Stimulated activated naive CD8-positive, alpha-beta T cell treated with anti-CD3 and anti-CD28 coated beads, Interleukin-15, Interleukin-2, amounts not matched to agents 100 U/mL and 50 U/mL, for 24 hours (primary cell): Measurements from ENCODE around the gene HYAL2.
"Not testable (repeated sequence)": the region's sequence is repeated elsewhere in the genome, so short reads cannot be mapped to it uniquely, and the experiment has no call there.

ENCODE experiments used
- ATAC-seq: fragments of 150-1000 bp; cut with Tn5 transposase; one replicate; pipeline ENCODE4 v1.10.0; 2021
- DNase-seq: peaks from one replicate; pipeline ENCODE4 v3.0.0; 2021

Gene HYAL2

DNA sequence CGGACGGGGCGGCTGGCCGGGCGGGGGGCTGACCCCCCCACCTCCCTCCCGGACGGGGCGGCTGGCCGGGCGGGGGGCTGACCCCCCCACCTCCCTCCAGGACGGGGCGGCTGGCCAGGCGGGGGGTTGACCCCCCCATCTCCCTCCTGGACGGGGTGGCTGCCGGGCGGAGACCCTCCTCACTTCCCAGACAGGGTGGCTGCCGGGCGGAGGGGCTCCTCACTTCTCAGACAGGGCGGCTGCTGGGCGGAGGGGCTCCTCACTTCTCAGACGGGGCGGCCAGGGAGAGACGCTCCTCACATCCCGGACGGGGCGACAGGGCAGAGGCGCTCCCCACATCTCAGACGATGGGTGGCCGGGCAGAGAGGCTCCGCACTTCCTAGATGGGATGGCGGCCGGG is 10.5 kb downstream of the HYAL2 start:
- DNase-seq, ATAC-seq: not testable (repeated sequence)

- DNase-seq, result no peak
These were observed 17.9 kb downstream of the HYAL2 start for GRCh38 chr3:50304601-50305000.

GRCh38 chr3:50303013-50303815 is 19.3 kb downstream of the HYAL2 start, which contains the start of gene HYAL1:
TSS of gene HYAL1 (minus strand) at chr3:50303574. CDS start at chr3:50302956, 618 bp downstream.
- no peak for DNase-seq
- no peak for ATAC-seq

More at GRCh38 chr3:50304601-50305000, 17.9 kb downstream of the HYAL2 start:
- peak; percentile 47 for ATAC-seq

DNA sequence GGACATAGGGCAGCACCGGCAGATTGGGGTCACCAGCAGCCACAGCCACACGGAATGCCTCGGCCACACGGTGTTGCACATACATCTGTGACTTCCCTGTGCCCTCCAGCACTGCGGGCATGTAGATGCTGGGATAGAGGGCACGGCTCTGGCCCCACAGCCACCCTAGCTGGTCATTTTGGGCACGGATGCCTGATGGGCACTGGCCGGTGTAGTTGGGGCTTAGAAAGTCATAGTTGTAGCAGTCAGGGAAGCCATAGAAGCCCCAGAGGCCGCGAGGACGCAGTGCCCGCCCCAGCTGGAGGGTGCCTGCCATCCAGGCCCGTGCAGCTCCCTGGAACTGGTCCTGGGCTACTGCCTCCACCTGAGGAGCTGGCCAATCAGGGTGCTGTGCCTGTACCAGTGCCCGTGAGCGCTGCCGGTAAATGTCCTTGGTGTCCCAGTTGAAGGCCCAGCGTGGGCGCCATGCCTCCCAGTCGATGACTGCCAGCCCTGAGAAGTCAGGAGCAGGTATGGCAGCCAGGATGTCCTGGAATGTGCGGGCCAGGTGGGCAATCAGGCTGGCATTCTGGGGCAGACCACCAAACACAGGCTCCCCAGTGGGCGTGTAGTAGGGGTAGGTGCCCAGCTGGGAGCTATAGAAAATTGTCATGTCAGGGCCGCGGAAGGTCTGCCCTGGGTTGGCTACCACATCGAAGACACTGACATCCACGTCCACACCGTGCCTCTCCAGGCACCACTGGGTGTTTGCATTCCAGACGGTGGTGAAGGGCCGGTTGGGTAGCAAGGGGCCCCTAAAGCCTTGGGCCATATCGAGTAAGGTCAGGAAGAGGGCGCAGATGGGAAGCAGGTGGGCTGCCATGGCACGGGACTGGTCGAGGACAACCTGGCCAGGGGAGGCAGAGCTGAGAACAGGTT is 20.2 kb downstream of the HYAL2 start:
- DNase-seq, result no peak

DNA sequence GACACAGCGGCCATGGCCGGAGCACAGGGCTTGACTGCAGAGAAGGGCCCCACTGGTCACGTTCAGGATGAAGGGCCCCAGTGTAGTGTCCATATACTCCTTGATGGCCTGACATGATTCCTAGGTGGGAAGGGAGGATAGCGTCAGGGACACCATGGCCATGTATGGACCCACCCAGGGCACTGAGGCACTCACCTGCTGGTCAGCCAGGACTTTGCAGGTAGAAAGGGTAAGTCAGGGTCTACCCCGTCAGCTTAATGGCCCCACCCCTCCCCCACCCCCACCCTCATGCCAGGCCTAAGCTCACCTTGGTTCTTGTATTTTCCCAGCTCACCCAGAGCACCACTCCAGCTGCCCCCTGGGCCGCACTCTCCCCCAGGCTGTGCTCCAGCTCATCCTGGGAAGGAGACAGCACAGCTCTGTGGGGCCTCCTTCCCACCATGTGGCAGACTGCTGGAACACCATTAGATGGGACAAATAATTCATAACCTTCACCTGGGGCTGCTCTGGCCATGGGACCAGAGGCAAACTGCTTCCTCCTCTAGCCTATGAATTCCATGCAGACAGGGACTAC is 21.8 kb downstream of the HYAL2 start:
- ATAC-seq (no peak), DNase-seq (no peak)

More for the DNA sequence above, 20.2 kb downstream of the HYAL2 start:
- ATAC-seq, result no peak

GRCh38 chr3:50299929-50300680 is 22.4 kb downstream of the HYAL2 start:
- no peak for DNase-seq
- ATAC-seq, result no peak

DNA sequence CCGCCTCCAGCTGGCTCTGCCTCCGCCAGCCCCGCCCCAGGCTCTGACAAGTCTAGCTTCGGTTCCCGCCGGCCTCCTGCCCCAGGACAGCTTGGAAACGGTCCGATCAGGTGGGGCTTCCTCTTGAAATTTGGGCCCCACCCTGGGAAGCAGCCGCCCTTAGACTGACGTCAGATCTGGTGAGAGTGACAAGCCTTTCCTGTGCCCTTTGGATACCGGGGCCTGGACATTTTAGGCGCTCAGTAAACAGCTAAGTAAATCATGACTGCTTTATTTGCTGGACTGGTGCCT is 23.0 kb downstream of the HYAL2 start:
- ATAC-seq, result no peak
- no peak for DNase-seq

GRCh38 chr3:50298836-50299637 is 23.5 kb downstream of the HYAL2 start, which contains the start of the genes HYAL3 and NAA80:
TSS of gene HYAL3 (minus strand) at chr3:50299405. CDS start at chr3:50295602, 3,803 bp downstream.
TSS of gene NAA80 (minus strand) at chr3:50299405. CDS start at chr3:50297463, 1,942 bp downstream.
- DNase-seq (peak; percentile 99), ATAC-seq (peak; percentile 87)

DNA sequence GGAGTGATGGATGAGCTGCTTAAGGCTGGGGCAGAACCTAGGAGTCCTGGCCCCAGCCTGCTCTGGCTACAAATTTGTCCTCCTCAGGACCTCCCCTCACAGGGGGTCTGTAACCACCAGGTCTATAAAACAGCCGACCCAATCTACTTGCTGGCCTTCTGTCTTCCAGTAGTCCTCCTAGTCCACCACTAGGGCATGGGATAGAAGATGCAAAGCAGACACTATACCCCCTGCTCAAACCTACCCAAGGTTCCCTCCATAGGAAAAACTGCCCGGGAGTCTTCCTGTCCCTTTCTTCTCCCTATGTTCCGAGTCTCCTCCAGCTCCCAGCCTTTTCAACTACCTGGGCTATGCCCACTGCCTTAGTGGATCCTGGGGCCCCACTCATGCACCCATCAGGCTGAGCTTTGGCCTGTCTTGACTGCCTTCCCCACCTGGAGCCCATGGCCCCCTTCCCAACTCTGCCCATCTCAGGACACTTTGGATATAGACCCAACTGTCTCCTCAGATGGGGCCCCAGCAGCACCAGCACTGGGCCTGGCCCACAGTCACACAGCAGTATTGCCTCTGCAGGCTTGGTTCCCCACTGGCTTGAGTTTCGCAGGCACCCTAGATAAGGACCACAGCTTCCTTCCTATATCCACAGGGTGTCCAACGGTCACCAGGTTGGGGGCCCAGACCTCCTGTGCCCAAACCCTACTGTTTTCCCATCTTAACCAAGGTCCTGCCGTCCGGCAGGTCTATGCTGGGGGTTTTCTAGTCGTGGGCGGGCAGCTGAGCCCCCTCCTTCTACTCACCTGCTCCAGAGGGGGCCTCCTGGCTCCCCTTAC is 24.4 kb downstream of the HYAL2 start:
- ATAC-seq, result no peak
- no peak for DNase-seq

DNA sequence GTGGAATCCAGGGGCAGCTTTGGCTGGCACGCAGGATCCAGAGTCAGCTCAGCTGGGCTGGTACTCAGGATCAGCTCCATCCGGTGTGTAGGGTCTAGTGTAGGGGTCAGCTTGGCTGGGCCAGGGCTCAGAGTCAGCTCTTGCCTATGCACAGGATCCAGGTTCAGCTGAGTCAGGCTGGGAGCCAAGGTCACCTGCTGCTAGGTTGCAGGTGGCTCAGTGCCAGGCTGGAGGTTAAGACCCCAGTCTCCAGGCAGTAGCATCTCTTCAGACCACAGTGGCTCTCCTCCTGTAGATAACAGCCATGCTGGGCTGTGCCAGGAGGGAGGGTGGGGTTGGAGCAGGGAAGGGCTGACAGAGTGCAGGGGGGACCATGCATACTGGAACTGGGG is 25.2 kb downstream of the HYAL2 start:
- no peak for DNase-seq
- ATAC-seq, result no peak

- ATAC-seq (no peak), DNase-seq (no peak)
These were observed 25.7 kb downstream of the HYAL2 start for GRCh38 chr3:50296721-50297383.

GRCh38 chr3:50295553-50296431 is 26.8 kb downstream of the HYAL2 start:
- ATAC-seq, result no peak
- no peak for DNase-seq

DNA sequence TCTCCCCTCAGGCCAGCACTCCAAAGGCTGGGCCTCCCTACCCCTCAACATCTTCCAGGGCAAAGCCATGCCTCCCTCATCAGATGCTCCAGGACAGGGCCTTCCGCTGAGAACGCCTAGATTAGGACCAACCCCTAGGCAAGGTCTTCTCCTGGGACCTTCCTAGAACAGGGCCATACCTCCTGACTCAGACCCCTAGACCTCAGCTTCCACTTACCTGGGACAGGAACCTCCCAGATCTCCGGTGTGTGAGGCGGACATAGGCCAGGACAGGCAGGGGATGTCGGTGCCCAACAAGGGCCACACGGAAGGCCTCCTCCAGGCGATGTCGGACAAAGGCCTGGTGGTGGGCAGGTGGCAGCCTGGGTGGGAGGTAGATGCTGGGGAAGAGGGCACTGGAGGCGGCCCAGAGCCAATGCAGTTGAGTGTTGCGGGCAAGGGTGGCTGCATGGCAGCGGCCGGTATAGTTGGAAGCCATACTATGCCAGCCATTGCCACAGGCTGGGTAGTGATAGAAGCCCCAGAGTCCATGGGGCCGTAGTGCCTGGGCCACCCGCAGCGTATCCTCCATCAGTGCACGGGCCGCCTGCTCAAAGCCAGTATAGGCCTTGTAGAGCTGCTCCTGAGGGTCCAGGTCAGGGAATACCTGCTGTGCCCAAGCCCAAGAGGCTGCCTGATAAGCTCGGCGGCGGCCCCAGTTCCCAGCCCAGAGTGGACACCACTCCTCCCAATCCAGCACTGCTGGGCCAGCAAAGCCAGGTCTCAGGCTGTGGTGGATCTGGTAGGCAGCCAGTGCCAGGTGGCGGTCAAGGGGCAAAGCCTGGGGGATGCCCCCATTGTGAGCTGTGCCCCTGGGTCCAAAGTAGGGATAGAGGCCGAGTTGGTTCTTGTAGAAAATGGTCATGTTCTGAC is 27.8 kb downstream of the HYAL2 start:
- ATAC-seq (no peak), DNase-seq (no peak)

DNA sequence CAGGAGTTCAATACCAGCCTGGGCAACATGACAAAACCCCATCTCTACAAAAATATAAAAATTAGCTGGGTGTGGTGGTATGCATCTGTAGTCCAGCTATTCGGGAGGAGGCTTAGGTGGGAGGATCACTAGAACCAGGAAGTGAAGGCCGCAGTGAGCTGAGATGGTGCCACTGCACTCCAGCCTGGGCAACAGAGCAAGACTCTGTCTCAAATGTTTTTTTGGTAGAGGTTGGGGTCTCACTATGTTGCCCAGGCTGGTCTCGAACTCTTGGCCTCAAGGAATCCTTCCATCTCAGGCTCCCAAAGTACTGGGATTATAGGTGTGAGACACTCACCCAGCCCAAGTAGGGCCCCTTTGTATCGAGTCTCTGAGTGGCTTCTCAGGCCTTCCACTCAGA is 28.5 kb downstream of the HYAL2 start:
- DNase-seq, result no peak
- no peak for ATAC-seq

DNA sequence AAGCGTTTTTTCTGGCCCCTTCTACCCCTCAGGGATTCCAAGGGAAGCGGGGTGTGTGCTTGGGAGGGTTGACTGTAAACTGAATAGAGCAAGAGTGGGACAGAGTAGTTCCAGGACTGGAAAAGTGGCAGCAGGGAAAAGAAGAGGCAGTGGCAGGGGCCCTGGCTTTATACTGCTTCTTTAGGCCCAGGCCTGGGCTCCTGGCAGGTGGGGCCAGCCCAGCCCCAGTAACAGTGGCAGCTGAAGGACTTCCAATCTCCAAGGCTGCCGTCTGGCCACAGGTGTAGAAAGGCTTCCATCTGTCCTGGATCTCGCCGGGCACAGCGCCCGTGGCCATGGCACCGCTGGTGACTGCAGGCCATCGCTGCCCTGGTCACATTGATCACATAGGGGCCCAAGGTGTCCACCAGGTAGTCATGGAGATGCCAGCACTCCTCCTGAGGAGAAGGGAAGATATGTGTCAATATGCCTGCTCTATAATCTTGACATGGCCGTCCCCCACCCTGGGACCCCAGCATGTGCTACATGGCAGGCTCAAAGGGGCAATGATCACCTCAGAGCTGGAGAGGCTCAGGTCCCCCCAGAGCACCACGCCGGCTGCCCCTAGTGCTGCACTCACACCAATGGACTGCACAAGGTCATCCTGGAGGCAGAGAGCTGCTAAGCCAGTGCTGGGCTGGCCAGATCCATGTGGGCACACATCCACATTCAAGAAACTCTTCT is 29.3 kb downstream of the HYAL2 start:
- no peak for ATAC-seq
- no peak for DNase-seq

DNA sequence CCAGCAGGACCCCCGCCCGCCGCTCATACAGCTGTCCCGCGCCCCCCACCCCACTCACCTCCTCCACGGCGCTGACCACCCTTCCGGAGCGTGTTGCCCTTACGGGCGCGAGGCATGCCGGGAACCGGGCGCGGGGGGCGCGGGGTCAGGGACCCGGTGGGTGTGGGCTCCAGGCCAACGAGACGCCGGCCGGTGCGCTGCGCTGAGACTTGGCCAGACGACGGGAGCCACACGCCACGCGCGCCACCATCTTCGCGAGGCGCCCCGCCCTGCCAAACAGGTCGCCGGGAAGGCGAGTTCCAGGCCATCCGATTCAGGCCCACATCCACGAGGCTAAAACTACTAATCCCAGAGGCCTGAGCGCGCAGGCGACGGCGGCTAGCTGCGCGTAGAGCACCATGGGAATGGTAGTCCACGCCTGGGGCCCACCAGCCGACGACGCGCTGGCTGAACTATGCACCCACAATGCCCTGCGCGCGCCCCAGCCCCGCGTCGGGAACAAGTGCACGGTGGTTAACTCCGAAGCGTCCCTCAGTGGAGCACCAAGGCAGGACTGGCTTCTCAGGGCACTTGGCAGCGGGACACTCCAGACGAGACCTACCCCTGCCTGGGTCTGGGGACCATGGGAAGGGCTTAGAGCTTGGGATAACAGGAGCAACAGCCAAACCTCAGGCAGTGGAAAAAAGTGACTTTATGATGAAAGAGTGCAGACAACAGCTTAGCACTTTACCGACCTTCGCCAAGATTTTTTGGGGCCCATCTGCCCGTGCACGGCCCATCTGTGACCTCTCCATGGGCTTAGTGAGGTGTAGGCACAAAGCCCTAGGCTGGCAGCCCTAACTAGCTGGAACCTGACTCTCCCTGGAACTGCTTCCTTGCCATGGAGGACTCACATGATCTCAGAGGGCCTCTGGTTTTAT is 30.1 kb downstream of the HYAL2 start, which contains the start of gene IFRD2:
Gene IFRD2 (minus strand): TSS at position 271 of the 920 bp plus-strand sequence. CDS start 155 bp downstream, at position 116.
- DNase-seq, result peak; percentile 94
- ATAC-seq, result peak; percentile 98
